B cell (primary cell): ENCODE results near the gene CTIF. TPM values are rescaled to one million over a fixed set of nuclear protein-coding genes. Genes with fewer than 3 reads are reported as not detected.

Source experiments
- ATAC-seq: fragments of 200-7000 bp; cut with Tn5 transposase; one replicate; pipeline ENCODE4 v1.10.0; 2021; ENCODE audit warnings: low read depth, mild to moderate bottlenecking, moderate number of reproducible peaks, moderate library complexity
- CTCF ChIA-PET: fragments of 350-600 bp; sonication (Branson Sonifier 250); formaldehyde crosslinking; loops from one replicate; lab custom pipeline; 2021; ENCODE audit warnings: antibody characterized with exemption, inconsistent platforms; lab: Charles Lee
- POLR2A ChIA-PET: fragments of 350-600 bp; sonication (Branson Sonifier 250); formaldehyde crosslinking; loops from one replicate; lab custom pipeline; 2021; ENCODE audit warnings: antibody characterized with exemption; lab: Charles Lee
- DNase-seq: peaks from one replicate; pipeline ENCODE4 v3.0.0; 2013
- H2AFZ ChIP-seq: 2 replicates; pipeline ENCODE4 v1.6.1; 2012; ENCODE audit warnings: mild to moderate bottlenecking, low read depth, low read length; ENCODE audit not compliant: insufficient read depth, poor library complexity, severe bottlenecking
- H3K27ac ChIP-seq, 2 donors: 1 replicate in 1 of 2; 2 replicates in 1 of 2; pipeline ENCODE4 v1.5.1; 2012 to 2013; ENCODE audit warnings: low read length in 2 of 2, mild to moderate bottlenecking in 2 of 2, moderate library complexity in 1 of 2
- H3K27me3 ChIP-seq, 4 experiments: fragments of 200-600 bp in 1 of 4; sonication (generic) in 1 of 4; replicated peaks in 1 of 4; 1 replicate in 2 of 4; 2 replicates in 2 of 4; pipeline versions ENCODE4 v1.6.1 to v1.7.0; 2013 to 2016; ENCODE audit warnings: low read length in 3 of 4, mild to moderate bottlenecking in 2 of 4, mixed read lengths in 1 of 4, moderate library complexity in 1 of 4; ENCODE audit not compliant: insufficient read depth in 4 of 4, control insufficient read depth in 3 of 4; ENCODE audit errors: control extremely low read depth in 1 of 4
- H3K36me3 ChIP-seq, 2 experiments: replicated peaks in 1 of 2; 1 replicate in 1 of 2; 2 replicates in 1 of 2; pipeline versions ENCODE4 v1.6.1 to v1.7.1; 2013; ENCODE audit warnings: low read length in 1 of 2; ENCODE audit not compliant: insufficient read depth in 2 of 2, control insufficient read depth in 1 of 2; ENCODE audit errors: control extremely low read depth in 1 of 2, extremely low read depth in 1 of 2
- H3K4me1 ChIP-seq, 2 donors: fragments of 200-600 bp in 1 of 2; sonication (generic) in 1 of 2; 1 replicate in 1 of 2; 2 replicates in 1 of 2; pipeline versions ENCODE4 v1.5.1 to v1.6.1; 2013 to 2017; ENCODE audit warnings: low read length in 2 of 2; ENCODE audit not compliant: control insufficient read depth in 2 of 2, insufficient read depth in 2 of 2
- H3K4me2 ChIP-seq: replicated peaks from 2 replicates; pipeline ENCODE3; 2012; ENCODE audit warnings: mild to moderate bottlenecking, low read depth, low read length; ENCODE audit not compliant: poor library complexity, severe bottlenecking
- H3K4me3 ChIP-seq, 5 experiments: fragments of 200-600 bp in 1 of 5; sonication (generic) in 1 of 5; 1 replicate in 3 of 5; 2 replicates in 2 of 5; pipeline versions ENCODE4 v1.5.1 to v1.7.0; 2011 to 2016; ENCODE audit warnings: low read length in 4 of 5, mild to moderate bottlenecking in 4 of 5, low read depth in 2 of 5, control low read depth in 1 of 5, moderate library complexity in 1 of 5; ENCODE audit not compliant: insufficient read depth in 1 of 5; ENCODE audit errors: control extremely low read depth in 1 of 5, extremely low read depth in 1 of 5
- H3K79me2 ChIP-seq: fragments of 200-600 bp; sonication (generic); one replicate; pipeline ENCODE4 v1.6.0; 2016; ENCODE audit warnings: low read length; ENCODE audit not compliant: control insufficient read depth, insufficient read depth
- H3K9ac ChIP-seq: fragments of 200-600 bp; sonication (generic); 2 replicates; pipeline ENCODE4 v1.6.1; 2017; ENCODE audit warnings: mild to moderate bottlenecking, low read length, moderate library complexity
- H3K9me3 ChIP-seq, 3 donors: one replicate each; pipeline versions ENCODE4 v1.6.1 to v1.7.1; 2013; ENCODE audit warnings: low read length in 2 of 3; ENCODE audit not compliant: control insufficient read depth in 2 of 3, insufficient read depth in 1 of 3; ENCODE audit errors: control extremely low read depth in 1 of 3
- H4K20me1 ChIP-seq: 2 replicates; pipeline ENCODE4 v1.6.0; 2012; ENCODE audit warnings: mild to moderate bottlenecking, low read length; ENCODE audit not compliant: insufficient read depth, control insufficient read depth, poor library complexity, severe bottlenecking
- H3K27ac Mint-ChIP-seq: one replicate; pipeline ENCODE4 v1.8.0; 2021; ENCODE audit warnings: mixed read lengths
- H3K27me3 Mint-ChIP-seq: one replicate; pipeline ENCODE4 v1.8.0; 2021; ENCODE audit warnings: mixed read lengths
- H3K4me1 Mint-ChIP-seq: one replicate; pipeline ENCODE4 v1.8.0; 2021; ENCODE audit warnings: mixed read lengths
- H3K4me3 Mint-ChIP-seq: one replicate; pipeline ENCODE4 v1.8.0; 2021; ENCODE audit warnings: mixed read lengths
- H3K9me3 Mint-ChIP-seq: one replicate; pipeline ENCODE4 v1.8.0; 2022; ENCODE audit warnings: mixed read lengths; ENCODE audit not compliant: insufficient read depth
- EZH2 ChIP-seq: IDR thresholded peaks from 2 replicates; pipeline ENCODE4 v1.6.1; 2012; ENCODE audit warnings: borderline replicate concordance, low read depth, mild to moderate bottlenecking, moderate library complexity, low read length; ENCODE audit not compliant: insufficient read depth, poor library complexity, severe bottlenecking
- WGBS: methylation state at CpG from one replicate; pipeline ENCODE4 v1.1.5; 2013; ENCODE audit warnings: missing lambda C conversion rate; ENCODE audit not compliant: insufficient coverage; 5-methylcytosine and 5-hydroxymethylcytosine counted together
- intact Hi-C: fragments of 100-400 bp; cut with micrococcal nuclease; formaldehyde crosslinking; loops from one replicate; pipeline ENCODE4 v1.10.0; 2022
- polyA plus RNA-seq: library from polyadenylated mRNA; depleted of rRNA; stranded (reverse); fragments of >200 nt; gene quantifications from 2 replicates; pipeline ENCODE4 v1.2.3, GENCODE V29; 2012
- total RNA-seq, 2 donors: library from RNA; stranded (reverse); fragments of 120-200 nt in 1 of 2; gene quantifications; 1 replicate in 1 of 2; 2 replicates in 1 of 2; pipeline versions ENCODE4 v1.2.3 to v1.2.4, GENCODE V29; 2013 to 2022
- TF ChIP-seq, protein P1 (sequence below): fragments of 200-600 bp; IDR thresholded peaks from one replicate; pipeline ENCODE4 v1.8.0; 2022; ENCODE audit warnings: antibody characterized with exemption, mild to moderate bottlenecking

The CTIF gene
- total and polyA plus RNA-seq, 2 donors (not counting 1 experiment from before 2014, with no cell fraction given) = 3.6 to 16.2 TPM

DNA sequence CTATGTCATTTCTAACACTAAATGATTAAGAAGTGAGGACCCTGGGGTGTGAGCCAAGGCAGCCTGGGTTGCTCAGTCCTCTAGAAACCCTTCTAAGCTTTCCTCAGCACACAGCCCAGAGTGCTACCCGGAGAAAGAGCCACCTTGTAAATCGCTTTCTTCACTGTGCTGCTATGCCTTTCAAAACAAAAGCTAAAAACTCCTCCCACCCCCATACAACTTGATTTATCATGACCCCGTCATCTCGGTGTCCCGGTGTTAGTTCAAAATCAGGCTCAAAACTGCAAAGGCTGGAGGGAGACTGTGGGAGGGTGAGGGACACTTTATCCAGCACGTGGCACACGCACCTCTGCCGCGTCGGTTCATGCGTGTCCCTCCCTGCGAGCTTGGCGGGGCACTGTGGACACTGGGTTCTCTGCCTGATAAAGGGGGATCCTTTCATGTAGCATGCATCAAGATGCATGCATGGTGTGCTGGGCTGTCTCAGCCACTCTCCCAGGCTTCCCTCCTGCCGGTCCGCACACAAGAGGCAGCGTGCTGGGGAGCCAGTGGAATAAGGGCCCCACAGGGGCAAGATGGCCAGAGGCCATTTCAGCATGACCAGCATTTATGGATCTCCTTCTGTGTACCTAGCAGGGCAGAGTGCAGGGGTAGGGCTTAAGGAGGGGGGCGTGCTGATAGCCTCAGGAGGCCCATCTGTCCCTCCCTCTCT, 241.5 kb downstream of the CTIF start:
- no peaks in the 10 kb centered on the region for H3K27me3 ChIP-seq
- 95% methylated on average over 15 of the region's 17 CpGs for WGBS
- H3K9me3 ChIP-seq = no peaks in the 10 kb centered on the region
- H3K9me3 Mint-ChIP-seq = no peaks in the 10 kb centered on the region
- DNase-seq = no peak
- intact Hi-C loops = no loop called here
- no peak for ATAC-seq
- no peak overlapping the region for H3K4me2 ChIP-seq
- ChIA-PET POLR2A (interaction anchor here (1.4 kb wide), 1 partner anchor 172 kb away, joined by 3 read pairs; no protein-coding TSS in a partner anchor), CTCF (interaction anchor here (0.7 to 1.7 kb wide), 3 partner anchors 12 to 172 kb away, joined by 3 to 7 read pairs (median 3); no protein-coding TSS in a partner anchor)
- TF ChIP-seq EZH2 = no peak
- TF ChIP-seq, protein P1, sequence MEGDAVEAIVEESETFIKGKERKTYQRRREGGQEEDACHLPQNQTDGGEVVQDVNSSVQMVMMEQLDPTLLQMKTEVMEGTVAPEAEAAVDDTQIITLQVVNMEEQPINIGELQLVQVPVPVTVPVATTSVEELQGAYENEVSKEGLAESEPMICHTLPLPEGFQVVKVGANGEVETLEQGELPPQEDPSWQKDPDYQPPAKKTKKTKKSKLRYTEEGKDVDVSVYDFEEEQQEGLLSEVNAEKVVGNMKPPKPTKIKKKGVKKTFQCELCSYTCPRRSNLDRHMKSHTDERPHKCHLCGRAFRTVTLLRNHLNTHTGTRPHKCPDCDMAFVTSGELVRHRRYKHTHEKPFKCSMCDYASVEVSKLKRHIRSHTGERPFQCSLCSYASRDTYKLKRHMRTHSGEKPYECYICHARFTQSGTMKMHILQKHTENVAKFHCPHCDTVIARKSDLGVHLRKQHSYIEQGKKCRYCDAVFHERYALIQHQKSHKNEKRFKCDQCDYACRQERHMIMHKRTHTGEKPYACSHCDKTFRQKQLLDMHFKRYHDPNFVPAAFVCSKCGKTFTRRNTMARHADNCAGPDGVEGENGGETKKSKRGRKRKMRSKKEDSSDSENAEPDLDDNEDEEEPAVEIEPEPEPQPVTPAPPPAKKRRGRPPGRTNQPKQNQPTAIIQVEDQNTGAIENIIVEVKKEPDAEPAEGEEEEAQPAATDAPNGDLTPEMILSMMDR = no peak
- H3K36me3 ChIP-seq = no peaks in the 10 kb centered on the region
- H3K27ac Mint-ChIP-seq = no peak overlapping the region
- H3K27ac ChIP-seq = no peak overlapping the region
- no peak overlapping the region for H2AFZ ChIP-seq
- H3K27me3 Mint-ChIP-seq = no peaks in the 10 kb centered on the region
- H4K20me1 ChIP-seq = no peaks in the 10 kb centered on the region
- no peak overlapping the region for H3K9ac ChIP-seq
- H3K4me3 ChIP-seq = no peak overlapping the region
- H3K4me1 ChIP-seq = peaks cover 46 to 64% of the 10 kb centered on the region in 2 donors
- peaks cover 50% of the 10 kb centered on the region for H3K4me1 Mint-ChIP-seq
- no peak overlapping the region for H3K4me3 Mint-ChIP-seq
- H3K79me2 ChIP-seq = no peaks in the 10 kb centered on the region

DNA sequence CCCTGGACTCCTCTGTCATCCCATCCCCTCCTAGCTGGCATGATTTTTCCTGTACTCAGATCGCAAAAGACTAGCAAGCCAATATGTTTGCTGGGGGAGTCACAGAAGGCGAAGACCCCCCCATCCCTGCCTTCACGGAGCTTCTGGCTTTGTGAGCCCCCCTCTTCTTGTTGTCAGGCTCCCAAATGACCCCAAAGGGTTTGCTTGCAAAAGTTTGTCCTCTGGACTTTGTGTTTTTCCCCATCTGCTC, 242.0 kb downstream of the CTIF start:
- TF ChIP-seq, protein P1 = no peak
- TF ChIP-seq EZH2 = no peak
- Histone ChIP-seq H3K4me2 (peak overlapping the region; percentile 48), H3K9ac (no peak overlapping the region), H3K79me2 (no peaks in the 10 kb centered on the region), H3K36me3 (no peaks in the 10 kb centered on the region), H3K9me3 (no peaks in the 10 kb centered on the region), H4K20me1 (no peaks in the 10 kb centered on the region), H3K4me3 (no peak overlapping the region), H3K4me1 (peaks cover 51 to 69% of the 10 kb centered on the region in 2 donors), H2AFZ (no peak overlapping the region), H3K27ac (no peak overlapping the region), H3K27me3 (no peaks in the 10 kb centered on the region)
- intact Hi-C loops = no loop called here
- ATAC-seq (no peak), DNase-seq (no peak)
- 97% methylated on average over 3 of the region's 3 CpGs for WGBS
- Mint-ChIP-seq H3K27me3 (no peaks in the 10 kb centered on the region), H3K9me3 (no peaks in the 10 kb centered on the region), H3K27ac (no peak overlapping the region), H3K4me3 (no peak overlapping the region), H3K4me1 (peaks cover 54% of the 10 kb centered on the region)
- POLR2A ChIA-PET = interaction anchor here (1.4 kb wide), 1 partner anchor 171 kb away, joined by 3 read pairs; no protein-coding TSS in a partner anchor
- CTCF ChIA-PET = interaction anchor here (0.7 to 1.1 kb wide), 2 partner anchors 12 to 25 kb away, joined by 3 read pairs; no protein-coding TSS in a partner anchor
